ENCODE results near the gene ATP6V1C2. TPM values are rescaled to one million over a fixed set of nuclear protein-coding genes. Genes with fewer than 3 reads are reported as not detected.
"Not testable (repeated sequence)": the region's sequence is repeated elsewhere in the genome, so short reads cannot be mapped to it uniquely, and the experiment has no call there.

Gene ATP6V1C2
- total RNA-seq, 1 experiment from 2014 or later: not detected

- not testable (repeated sequence) for DNase-seq (ENCODE audit: low read depth)
These were observed 92.0 kb downstream of the ATP6V1C2 start for GRCh38 chr2:10813163-10814138.

GRCh38 chr2:10814142-10814541, 92.7 kb downstream of the ATP6V1C2 start:
- DNase-seq (ENCODE audit: low read depth): no peak

DNA sequence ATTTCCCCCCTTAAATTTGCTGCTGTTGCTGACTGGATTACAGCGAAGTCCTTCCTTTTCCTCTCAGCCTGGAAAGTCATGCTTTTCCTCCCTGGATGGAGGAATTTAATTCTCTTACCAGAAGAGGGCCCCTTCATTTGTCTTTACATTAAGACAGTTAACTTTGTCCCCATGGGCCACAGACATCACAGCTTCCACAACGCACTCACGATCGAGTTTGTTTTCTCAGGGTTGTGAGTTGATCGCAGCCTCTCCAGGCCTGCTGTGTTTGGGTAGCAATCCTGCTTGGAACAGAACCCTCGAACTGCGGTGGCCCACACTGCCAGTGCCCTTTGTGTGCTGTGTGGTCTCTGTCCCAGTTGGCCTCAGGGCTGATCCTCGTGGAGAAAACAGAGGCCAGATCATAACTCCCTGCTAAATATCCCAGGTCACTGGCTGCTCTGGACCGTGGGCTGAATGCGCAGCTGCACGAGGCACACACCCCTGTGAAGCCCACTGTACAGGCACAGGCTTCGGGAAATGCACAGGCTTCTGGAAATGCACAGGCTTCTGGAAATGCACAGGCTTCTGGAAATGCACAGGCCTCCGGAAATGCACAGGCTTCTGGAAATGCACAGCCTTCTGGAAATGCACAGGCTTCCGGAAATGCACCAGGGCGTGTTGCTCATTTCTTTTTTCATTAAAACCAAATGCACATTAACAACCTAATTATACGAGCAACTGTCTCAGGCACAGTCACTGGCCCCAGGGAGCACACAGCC, 93.3 kb downstream of the ATP6V1C2 start:
- DNase-seq (ENCODE audit: low read depth): no peak

DNA sequence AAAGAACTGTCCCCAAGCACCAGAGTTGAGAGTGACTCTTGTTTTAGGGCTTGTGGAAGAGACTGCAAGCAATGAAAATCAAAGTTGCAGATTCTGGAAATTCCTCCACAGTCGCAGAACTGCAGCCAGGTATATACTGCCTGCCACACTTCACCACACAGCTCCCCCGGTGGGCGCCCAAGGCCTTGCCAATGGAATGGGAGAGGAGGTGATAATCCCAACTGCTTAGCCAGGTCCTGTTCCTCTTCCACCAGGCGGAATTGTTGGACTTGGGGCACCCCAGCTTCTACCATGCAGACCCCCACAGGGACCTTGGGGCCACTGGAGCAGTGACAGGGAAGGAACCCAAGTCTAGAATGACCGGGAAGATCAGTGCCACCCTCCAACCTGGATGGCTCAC, 96.0 kb downstream of the ATP6V1C2 start:
- no peak for DNase-seq (ENCODE audit: low read depth)

- not testable (repeated sequence) for DNase-seq (ENCODE audit: low read depth)
These were observed 96.9 kb downstream of the ATP6V1C2 start for GRCh38 chr2:10818305-10818704.

- DNase-seq (ENCODE audit: low read depth): no peak
These were observed 97.6 kb downstream of the ATP6V1C2 start for GRCh38 chr2:10818984-10819383.

DNA sequence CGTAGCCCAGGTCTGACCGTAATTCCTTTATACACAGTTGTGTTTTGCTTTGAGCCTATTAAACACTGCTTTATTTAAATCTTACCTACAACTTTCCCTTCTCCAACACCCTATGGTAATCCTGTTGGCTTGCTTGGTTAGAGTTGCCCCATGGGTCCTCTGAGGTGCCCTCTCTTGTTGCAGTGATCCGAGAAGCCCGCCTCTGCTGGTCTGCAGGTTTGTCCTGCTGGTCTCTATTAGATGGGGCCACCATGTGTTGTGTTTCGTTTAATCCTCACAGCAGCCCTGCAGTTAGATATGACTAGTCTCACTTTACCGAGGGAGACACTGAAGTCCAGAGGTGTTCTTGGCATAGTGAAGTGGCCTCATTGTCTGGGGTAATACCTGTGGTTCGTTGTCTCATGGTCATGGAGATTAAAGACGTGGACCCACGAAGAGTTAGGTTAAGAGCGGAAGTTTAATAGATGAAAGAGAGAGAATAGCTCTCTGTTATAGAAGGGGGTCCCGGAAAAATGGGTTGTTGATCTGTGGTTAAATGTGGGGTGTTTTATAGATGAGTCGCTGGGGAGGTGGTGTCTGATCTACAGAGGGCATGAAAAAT, 98.4 kb downstream of the ATP6V1C2 start:
- DNase-seq (ENCODE audit: low read depth): no peak

DNA sequence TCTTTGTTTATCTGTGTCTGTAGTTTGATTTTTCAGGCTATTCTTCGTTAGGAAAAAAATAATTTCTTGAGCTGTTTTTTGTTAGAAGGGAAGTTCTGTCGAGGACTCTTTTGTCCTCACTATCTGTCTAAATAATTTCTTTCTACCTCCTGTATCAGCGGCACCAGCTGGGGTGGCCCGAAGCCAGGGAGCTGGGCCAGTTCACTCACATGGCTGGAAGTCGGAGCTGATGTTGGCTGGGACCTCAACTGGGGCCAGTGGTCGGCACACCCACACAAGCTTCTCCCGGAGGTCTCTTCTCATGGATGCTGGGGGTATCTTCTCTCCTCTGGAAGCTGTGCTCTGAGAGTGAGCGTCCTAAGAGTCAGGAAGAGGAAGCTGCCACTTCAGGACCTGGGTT, 99.1 kb downstream of the ATP6V1C2 start:
- no peak for DNase-seq (ENCODE audit: low read depth)

GRCh38 chr2:10820978-10821695, 99.7 kb downstream of the ATP6V1C2 start:
- DNase-seq (ENCODE audit: low read depth): no peak

DNA sequence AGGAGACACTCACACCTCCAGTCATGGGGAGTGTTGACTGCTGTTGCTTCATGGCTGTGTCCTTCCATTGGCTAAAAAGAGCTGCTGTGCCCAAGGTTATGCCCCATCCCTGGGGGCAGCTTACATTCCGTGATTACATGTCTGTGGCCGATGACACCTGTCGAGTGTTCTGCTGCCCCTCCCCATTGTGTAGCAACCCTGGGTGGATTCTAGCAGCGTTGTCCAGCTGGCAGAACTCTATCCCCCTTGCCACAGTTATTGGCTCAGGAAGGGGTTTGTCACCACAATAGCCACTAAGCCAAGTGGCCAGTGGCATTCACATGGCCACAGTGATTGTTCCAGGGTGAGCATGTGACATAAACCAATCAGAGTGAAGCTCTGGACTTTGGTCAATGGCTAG, 102.8 kb downstream of the ATP6V1C2 start:
- DNase-seq (ENCODE audit: low read depth): no peak

DNA sequence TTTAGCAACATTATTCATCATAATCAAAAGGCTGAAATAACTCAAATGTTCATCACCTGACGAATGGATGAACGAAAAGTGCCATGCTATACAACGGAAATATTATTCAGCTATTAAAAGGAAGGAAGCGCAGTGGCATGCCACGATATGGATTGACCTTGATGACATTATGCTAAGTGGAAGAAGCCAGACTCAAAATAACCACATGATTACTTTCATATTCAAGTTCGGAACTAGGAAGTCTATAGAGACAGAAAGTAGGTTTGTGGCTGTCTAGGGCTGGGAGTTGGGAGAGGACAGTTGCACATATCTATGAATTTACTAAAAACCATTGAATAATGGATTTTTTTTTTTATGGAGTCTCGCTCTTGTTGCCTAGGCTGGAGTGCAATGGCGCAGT, 104.6 kb downstream of the ATP6V1C2 start:
- no peak for DNase-seq (ENCODE audit: low read depth)

- no peak for DNase-seq (ENCODE audit: low read depth)
These were observed 105.2 kb downstream of the ATP6V1C2 start for GRCh38 chr2:10826625-10827024.

DNA sequence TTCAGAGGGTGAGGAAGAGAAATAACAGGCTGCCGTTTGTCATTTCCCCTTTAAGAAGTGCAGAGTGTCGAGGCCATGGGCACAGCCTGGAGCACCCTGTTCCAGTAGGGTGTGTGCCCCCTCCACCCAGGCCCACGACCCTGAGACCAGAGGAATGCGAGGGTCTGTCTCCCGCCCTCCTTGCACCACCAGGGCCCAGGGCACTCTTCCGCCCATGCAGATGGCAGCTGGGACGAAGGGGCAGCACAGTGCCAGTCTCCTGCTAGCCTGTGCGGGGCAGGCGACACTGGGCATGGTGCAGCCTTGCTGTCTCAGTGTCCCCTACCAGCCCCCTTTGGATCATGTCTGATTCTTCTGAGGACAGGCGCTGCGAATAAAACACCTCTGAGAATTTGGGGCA, 106.9 kb downstream of the ATP6V1C2 start:
- no peak for DNase-seq (ENCODE audit: low read depth)

- DNase-seq (ENCODE audit: low read depth): no peak
These were observed 107.9 kb downstream of the ATP6V1C2 start for GRCh38 chr2:10829299-10829698.

GRCh38 chr2:10830203-10830602, 108.8 kb downstream of the ATP6V1C2 start:
- DNase-seq (ENCODE audit: low read depth): no peak

GRCh38 chr2:10830641-10831399, 109.4 kb downstream of the ATP6V1C2 start:
- no peak for DNase-seq (ENCODE audit: low read depth)

- DNase-seq (ENCODE audit: low read depth): no peak
These were observed 110.1 kb downstream of the ATP6V1C2 start for GRCh38 chr2:10831400-10831985.

DNA sequence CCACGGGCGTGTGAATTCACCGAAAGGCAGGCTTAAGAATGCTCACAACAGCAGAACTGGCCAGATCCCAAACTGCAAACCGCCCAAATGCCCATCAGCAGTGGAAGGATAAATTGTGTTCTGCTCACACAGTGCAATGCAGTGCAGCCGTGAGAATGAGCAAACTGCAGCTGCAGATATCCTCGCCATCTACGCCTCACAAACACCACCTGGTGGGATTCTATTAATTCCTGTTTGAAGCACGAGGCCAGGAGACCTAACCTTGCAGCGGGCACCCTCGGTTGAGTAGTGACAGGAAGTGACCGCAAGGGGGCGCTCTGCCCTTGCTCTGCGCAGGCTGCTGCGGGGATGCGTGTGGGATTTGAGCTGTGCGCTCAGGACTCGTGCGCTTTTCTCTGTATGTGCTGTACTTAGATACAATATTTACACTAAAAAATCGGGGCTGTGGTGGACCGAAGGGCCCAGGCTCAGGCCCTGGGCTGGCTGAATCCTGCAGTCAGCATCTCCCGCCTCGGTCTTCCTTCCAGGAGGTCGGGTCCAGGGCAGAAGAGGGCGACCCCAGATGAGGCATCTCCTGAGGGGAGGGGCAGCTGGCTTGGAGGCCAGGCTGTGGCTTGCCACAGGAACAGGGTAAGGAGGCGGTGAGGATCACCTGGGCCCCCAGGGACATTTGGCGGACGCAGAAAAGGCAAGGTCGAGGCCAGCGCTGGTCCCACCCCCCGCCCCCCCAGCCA, 110.9 kb downstream of the ATP6V1C2 start:
- peak; percentile 59 for DNase-seq (ENCODE audit: low read depth)

- no peak for DNase-seq (ENCODE audit: low read depth)
These were observed 111.6 kb downstream of the ATP6V1C2 start for GRCh38 chr2:10833021-10833420.
